Prostate gland (tissue), 2 donors: ENCODE results near the gene TRIO.

Source experiments
- POLR2A ChIP-seq: fragments of 450-650 bp; IDR thresholded peaks from one replicate; pipeline ENCODE4 v1.6.1; 2016; ENCODE audit warnings: antibody characterized with exemption, mild to moderate bottlenecking
- POLR2AphosphoS5 ChIP-seq: sonication (generic); formaldehyde crosslinking; IDR thresholded peaks from one replicate; pipeline ENCODE4 v1.6.1; 2017; ENCODE audit warnings: antibody characterized with exemption
- TF ChIP-seq, protein P1 (sequence below), 4 experiments: fragments of 200-600 bp in 2 of 4; fragments of 450-650 bp in 2 of 4; sonication (generic) in 2 of 4; IDR thresholded peaks; 1 replicate in 3 of 4; 2 replicates in 1 of 4; pipeline ENCODE4 v1.5.1; 2016 to 2019; ENCODE audit warnings: antibody characterized with exemption in 4 of 4, mild to moderate bottlenecking in 2 of 4, moderate library complexity in 2 of 4

GRCh38 chr5:14342306-14342705 is 199.2 kb downstream of the TRIO start:
- TF ChIP-seq, protein P1, sequence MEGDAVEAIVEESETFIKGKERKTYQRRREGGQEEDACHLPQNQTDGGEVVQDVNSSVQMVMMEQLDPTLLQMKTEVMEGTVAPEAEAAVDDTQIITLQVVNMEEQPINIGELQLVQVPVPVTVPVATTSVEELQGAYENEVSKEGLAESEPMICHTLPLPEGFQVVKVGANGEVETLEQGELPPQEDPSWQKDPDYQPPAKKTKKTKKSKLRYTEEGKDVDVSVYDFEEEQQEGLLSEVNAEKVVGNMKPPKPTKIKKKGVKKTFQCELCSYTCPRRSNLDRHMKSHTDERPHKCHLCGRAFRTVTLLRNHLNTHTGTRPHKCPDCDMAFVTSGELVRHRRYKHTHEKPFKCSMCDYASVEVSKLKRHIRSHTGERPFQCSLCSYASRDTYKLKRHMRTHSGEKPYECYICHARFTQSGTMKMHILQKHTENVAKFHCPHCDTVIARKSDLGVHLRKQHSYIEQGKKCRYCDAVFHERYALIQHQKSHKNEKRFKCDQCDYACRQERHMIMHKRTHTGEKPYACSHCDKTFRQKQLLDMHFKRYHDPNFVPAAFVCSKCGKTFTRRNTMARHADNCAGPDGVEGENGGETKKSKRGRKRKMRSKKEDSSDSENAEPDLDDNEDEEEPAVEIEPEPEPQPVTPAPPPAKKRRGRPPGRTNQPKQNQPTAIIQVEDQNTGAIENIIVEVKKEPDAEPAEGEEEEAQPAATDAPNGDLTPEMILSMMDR (IDR thresholded peaks at IDR 0.05), result no peak
- no peak for TF ChIP-seq POLR2AphosphoS5
- no peak for TF ChIP-seq POLR2A
